ENCODE results near the gene PLAC8L1.

The PLAC8L1 gene

GRCh38 chr5:146042628-146043279 lies 62.6 kb downstream of the PLAC8L1 start:
- no peak for DNase-seq (ENCODE audit: low read depth in 2 of 2)

GRCh38 chr5:146041180-146041789 lies 64.1 kb downstream of the PLAC8L1 start:
- no peak for DNase-seq (ENCODE audit: low read depth in 2 of 2)

GRCh38 chr5:146040527-146040926 lies 64.8 kb downstream of the PLAC8L1 start:
- DNase-seq (ENCODE audit: low read depth in 2 of 2), result no peak

DNA sequence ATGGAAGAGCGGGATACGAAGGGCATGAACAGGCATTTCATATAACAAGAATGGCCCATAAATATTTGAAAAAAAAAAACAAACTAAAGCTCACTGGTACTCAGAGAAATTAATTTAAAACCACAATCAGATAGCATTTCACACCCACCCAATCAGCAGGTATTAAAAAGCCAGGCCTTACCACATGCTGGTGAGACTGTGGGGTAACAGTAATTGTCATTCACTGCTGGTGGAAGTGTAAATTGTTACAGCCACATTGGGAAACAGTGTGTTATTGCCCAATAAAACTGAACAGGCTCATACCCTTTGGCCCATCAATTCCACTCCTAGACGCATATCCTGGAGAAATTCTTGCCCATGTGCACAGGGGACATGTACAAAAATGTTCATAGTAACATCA lies 66.0 kb downstream of the PLAC8L1 start:
- DNase-seq (ENCODE audit: low read depth in 2 of 2), result no peak

- no peak for DNase-seq (ENCODE audit: low read depth in 2 of 2)
These were observed 70.8 kb downstream of the PLAC8L1 start for GRCh38 chr5:146034605-146035004.

All from stimulated activated CD8-positive, alpha-beta memory T cell treated with anti-CD3 and anti-CD28 coated beads, Interleukin-2, amount 100 ng/mL, for 1 hour (primary cell).